GM18511 (cell line): ENCODE data around the gene VRK2.
"Not testable (repeated sequence)": the region's sequence is repeated elsewhere in the genome, so short reads cannot be mapped to it uniquely, and the experiment has no call there.

Experiments used
- ATAC-seq: cut with Tn5 transposase; IDR thresholded peaks from one replicate; pipeline ENCODE4 v1.9.1; 2021; ENCODE audit warnings: mild to moderate bottlenecking, moderate library complexity; ENCODE audit not compliant: unreplicated experiment

The VRK2 gene

GRCh38 chr2:58156780-58157179, 110.2 kb downstream of the VRK2 start:
- no peak for ATAC-seq

DNA sequence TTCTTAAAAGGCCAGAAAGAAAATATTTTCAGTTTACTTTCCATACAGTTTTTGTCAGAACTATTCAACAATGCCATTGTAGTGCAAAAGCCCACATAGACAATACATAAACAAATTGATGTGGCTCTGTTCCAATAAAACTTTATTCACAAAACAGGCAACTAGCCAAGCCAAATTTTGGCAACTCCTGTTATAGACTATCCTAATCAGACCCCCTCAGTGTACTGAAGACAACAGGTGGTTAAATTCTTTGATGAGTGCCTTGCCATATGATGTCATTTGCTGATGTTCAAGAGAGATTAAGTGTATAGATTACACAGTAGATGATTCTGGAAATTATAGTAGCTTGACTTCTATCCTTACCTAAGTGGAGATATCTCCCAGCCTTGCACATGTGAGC, 111.1 kb downstream of the VRK2 start:
- ATAC-seq, result no peak

DNA sequence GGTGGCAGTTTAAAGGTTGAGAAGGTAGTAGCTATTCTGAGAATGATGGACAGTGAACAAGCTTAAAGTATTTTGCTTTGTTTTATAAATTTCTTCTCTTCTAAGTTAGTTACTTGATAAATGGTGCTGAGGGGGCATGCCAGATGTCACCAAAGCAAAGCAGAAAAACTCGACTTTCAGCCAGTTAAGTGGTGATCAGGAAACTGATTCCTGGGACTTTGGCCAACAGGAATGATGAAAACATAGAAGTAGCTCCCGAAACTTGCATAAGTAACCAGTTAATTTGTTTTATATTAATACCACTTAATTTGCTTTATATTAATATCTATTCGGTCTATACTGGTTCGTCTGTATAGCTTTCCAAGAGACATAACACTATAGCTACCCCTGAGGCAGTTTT, 111.9 kb downstream of the VRK2 start:
- ATAC-seq, result no peak

DNA sequence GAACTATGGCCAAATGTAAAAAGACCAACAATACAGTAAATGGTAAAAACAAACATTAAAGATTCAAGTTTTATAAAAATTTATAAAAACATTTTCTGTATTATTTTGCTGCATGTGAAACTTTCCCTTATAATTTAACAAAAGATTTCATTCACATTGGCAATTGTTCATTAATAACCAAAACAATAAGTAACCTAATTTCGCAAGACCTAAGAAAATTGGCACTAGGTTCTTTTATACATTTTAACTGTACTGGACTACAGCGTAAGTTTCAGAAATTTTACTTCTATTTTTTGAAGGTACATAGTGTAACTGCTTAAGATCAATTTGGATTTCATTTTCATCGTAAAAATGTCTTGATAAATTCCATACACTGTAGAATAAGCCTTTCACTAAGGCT, 117.3 kb downstream of the VRK2 start:
- ATAC-seq, result no peak

DNA sequence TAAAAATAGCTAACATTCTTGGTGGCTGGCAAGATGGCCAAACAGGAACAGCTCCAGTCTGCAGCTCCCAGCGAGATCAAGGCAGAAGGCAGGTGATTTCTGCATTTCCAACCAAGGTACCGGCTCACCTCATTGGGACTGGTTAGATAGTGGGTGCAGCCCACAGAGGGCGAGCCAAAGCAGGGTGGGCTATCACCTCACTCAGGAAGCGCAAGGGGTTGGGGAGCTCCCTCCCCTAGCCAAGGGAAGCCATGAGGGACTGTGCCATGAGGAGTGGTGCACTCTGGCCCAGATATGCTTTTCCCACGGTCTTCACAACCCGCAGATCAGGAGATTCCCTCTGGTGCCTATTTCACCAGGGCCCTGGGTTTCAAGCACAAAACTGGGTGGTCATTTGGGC, 121.5 kb downstream of the VRK2 start:
- not testable (repeated sequence) for ATAC-seq

- not testable (repeated sequence) for ATAC-seq
Observed at GRCh38 chr2:58169845-58170244, 123.2 kb downstream of the VRK2 start.

DNA sequence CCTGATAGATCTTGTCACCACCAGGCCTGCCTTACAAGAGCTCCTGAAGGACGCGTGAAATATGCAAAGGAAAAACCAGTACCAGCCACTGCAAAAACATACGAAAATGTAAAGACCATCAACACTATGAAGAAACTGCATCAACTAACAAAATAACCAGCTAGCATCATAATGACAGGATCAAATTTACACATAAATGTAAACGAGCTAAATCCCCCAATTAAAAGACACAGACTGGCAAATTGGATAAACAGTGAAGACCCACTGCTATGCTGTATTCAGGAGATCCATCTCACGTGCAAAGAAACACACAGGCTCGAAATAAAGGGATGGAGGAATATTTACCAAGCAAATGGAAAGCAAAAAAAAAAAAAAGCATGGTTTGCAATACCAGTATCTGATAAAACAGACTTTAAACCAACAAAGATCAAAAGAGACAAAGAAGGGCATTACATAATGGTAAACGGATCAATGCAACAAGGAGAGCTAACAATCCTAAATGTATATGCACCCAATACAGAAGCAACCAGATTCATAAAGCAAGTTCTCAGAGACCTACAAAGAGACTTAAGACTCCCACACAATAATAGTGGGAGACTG, 123.8 kb downstream of the VRK2 start:
- ATAC-seq, result not testable (repeated sequence)

DNA sequence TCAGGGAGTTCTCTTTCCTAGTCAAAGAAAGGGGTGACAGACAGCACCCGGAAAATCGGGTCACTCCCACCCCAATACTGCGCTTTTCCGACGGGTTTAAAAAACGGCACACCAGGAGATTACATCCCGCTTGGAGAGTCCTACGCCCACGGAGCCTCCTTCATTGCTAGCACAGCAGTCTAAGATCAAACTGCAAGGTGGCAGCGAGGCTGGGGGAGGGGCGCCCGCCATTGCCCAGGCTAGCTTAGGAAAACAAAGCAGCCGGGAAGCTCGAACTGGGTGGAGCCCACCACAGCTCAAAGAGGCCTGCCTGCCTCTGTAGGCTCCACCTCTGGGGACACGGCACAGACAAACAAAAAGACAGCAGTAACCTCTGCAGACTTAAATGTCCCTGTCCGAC, 125.2 kb downstream of the VRK2 start:
- ATAC-seq, result not testable (repeated sequence)

DNA sequence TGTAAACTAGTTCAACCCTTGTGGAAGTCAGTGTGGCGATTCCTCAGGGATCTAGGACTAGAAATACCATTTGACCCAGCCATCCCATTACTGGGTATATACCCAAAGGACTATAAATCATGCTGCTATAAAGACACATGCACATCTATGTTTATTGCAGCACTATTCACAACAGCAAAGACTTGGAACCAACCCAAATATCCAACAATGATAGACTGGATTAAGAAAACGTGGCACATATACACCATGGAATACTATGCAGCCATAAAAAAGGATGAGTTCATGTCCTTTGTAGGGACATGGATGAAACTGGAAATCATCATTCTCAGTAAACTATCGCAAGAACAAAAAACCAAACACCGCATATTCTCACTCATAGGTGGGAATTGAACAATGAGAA, 130.6 kb downstream of the VRK2 start:
- not testable (repeated sequence) for ATAC-seq

DNA sequence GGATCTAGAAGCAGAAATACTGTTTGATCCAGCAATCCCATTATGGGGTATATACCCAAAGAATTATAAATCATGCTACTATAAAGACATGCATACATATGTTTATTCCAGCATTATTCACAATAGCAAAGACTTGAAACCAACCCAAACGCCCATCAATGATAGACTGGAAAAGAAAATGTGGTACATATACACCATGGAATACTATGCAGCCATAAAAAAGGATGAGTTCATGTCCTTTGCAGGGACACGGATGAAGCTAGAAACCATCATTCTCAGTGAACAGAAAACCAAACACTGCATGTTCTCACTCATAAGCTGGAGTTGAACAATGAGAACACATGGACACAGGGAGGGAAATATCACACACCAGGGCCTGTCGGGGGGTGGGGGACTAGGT, 133.6 kb downstream of the VRK2 start:
- ATAC-seq, result not testable (repeated sequence)

GRCh38 chr2:58180635-58181034, 134.0 kb downstream of the VRK2 start:
- no peak for ATAC-seq

DNA sequence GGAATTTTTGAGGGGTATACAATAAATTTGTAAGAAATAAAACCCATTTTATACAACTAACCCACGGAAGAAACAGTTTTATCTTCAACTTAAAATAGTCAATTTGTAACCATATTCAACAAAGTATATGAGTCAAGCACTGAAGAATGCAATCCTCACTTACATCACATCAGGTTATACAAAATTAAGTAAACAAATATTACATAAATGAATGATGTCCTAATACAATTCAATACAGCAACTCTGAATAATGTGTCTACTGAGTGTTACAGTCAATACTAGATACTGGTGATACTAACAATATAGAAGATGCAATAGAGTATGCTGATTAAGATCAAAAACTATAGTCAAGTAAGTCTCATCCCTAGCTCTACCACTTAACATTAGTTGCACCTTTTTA, 135.9 kb downstream of the VRK2 start:
- ATAC-seq, result no peak

- no peak for ATAC-seq
Observed at GRCh38 chr2:58186501-58186900, 139.9 kb downstream of the VRK2 start.

DNA sequence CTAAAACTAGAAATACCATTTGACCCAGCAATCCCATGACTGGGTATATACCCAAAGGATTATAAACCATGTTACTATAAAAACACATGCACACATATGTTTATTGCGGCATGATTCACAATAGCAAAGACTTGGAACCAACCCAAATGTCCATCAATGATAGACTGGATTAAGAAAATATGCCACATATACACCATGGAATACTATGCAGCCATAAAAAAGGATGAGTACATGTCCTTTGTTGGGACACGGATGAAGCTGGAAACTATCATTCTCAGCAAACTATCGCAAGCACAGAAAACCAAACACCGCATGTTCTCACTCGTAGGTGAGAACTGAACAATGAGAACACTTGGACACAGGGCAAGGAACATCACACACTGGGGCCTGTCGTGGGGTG, 140.4 kb downstream of the VRK2 start:
- not testable (repeated sequence) for ATAC-seq

- ATAC-seq, result no peak
Observed at GRCh38 chr2:58194458-58194857, 147.9 kb downstream of the VRK2 start.

DNA sequence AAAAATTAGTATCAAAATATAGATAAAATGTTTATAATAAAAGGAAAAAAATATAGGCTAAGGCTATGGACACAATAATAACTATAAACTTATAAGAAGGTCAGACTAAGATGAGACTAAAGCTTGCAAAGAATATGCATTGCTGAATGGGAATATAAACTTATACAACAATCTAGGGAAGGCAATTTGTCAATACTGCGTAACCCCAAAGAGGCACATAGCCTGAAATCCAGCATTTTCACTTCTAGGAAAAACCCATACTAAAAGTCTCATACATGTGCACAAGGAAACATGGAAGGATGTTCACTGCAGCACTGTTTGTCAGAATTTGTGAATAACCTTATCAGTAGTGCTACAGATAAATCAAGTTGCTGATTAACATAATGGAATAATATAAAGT, 149.1 kb downstream of the VRK2 start:
- no peak for ATAC-seq

DNA sequence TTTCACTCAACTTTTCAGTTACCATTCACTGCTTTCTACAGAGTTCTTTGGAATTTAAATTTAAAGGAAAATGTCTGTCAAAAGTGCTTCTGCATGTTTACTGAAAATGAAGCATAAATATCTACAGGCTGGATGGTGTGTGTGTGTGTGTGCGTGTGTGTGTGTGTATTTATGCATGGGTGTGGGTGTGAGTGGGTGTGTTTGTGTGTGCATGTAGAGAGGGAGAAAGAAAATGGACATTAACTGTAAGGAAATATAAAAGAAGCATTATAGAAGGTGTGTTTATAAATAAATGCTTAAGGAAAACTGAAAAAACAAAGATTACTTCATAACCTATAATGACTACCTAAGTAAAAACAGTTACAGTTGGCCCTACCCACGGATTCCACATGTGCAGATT, 151.3 kb downstream of the VRK2 start:
- ATAC-seq, result no peak

DNA sequence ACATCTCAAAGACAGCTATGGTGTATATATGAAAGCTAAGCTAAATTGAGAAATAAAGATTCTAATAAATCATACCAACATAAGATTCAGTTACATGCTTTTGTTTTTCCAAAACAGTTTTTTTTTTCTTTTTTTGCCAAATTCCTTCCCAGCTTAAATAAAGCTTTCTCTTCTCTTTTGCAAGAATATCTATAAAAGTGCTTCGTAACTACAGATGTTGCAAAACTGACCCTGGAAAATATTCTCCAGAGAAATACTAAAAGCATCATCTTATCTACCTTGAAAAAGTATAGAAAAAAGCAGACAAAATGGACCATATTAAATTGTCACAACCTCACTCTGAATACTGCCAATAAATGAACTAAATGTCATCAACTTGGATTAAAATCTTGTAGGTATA, 155.8 kb downstream of the VRK2 start:
- ATAC-seq, result no peak

DNA sequence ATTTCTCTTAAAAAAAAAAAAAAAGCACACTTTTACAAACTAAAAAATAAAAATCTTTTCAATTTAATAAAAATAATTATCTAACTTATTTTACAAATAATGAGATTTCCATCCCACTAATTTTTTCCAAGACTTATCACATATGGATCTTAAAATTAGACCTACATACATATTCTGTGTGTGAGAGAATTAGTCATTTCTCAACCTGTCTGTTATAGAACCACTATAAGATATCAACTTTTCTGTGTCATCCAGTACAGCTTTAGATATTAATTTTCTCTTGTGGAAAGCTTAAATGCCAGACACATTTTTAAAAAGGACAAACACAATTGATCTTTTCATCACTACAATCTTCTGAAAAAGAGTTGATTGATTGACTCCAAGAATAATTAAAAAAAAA, 156.4 kb downstream of the VRK2 start:
- ATAC-seq, result no peak

- no peak for ATAC-seq
Observed at GRCh38 chr2:58204195-58204959, 157.8 kb downstream of the VRK2 start.

GRCh38 chr2:58206785-58207184, 160.2 kb downstream of the VRK2 start:
- no peak for ATAC-seq

GRCh38 chr2:58207189-58207588, 160.6 kb downstream of the VRK2 start:
- ATAC-seq, result no peak
